DMS153 (cell line): ENCODE measurements around the gene MCF2L.
"Not testable (repeated sequence)": the region's sequence is repeated elsewhere in the genome, so short reads cannot be mapped to it uniquely, and the experiment has no call there.

Experiments used
- DNase-seq: peaks from one replicate; lab custom pipeline; 2025; lab: John Stamatoyannopoulos, UW

Gene MCF2L

DNA sequence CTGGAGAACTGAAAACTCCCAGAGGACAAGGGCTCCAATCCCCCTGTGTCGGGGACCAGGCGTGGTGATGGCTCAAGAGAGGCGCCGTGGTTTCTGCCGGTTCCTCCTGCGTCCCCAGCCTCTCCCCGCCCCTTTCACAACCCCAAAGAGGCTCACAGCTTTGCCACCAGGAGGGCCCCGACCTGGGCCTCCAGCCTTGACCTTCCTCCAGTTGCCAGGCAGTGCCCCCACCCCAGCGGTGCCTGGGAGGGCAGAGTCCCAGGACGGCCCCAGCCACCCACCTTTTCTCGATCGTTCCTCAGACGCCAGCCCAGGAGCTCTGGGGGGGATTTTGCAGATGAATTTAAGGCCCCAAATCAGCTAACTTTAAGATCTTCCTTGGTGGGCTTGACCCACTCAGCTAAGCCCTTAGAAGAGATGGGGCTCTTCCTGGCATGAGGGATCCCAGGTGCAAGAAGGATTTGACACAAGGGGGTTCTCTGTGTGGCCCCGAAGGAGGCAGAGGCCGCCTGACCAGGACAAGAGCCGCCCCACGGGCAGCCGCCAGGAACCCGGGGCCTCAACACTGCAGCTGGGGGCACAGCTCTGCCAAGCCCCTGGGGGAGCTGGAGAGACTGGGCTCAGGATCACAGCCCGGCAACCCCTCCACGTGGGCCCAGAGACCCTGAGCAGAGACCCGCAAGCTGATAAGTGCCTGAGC, 47.0 kb downstream of the MCF2L start:
- no peak for DNase-seq

DNA sequence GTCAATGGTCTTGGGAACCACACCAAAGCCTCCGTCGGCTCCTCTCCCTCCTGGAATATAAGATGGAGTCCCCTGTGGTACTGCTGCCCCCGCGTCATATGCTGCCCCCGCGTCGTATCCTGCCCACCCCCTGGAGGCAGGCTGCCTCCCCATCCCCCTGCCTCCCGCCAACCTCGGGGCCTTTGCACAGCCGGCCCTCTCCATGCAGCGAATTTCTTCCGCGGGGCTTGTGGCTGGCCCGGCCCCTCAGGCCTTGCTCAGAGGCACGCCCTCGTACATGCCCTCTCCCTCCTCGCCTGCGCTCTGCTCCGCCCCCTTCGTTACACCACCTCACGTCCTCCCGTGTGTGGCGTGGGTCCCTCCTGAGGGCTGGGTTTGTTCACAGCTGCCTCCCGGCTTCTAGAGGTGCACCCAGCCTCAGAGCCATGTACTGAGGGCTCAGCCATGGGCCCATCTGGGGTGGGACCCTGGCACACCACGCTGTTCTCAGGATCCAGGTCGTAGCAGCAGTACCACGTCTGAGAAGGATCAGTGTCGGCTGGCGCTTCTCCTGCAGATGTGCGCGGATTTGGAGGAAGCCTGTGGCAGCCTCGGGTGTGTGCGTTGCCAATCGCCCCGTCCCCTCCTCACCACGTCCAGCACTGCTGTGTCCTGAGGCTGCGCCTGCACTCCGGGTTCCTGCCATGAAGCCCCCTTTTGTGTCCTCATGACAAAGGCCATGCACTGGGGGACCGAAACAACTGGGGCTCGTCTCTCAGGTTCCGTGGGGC, 47.7 kb downstream of the MCF2L start:
- no peak for DNase-seq

GRCh38 chr13:113017506-113018215, 48.6 kb downstream of the MCF2L start:
- no peak for DNase-seq

DNA sequence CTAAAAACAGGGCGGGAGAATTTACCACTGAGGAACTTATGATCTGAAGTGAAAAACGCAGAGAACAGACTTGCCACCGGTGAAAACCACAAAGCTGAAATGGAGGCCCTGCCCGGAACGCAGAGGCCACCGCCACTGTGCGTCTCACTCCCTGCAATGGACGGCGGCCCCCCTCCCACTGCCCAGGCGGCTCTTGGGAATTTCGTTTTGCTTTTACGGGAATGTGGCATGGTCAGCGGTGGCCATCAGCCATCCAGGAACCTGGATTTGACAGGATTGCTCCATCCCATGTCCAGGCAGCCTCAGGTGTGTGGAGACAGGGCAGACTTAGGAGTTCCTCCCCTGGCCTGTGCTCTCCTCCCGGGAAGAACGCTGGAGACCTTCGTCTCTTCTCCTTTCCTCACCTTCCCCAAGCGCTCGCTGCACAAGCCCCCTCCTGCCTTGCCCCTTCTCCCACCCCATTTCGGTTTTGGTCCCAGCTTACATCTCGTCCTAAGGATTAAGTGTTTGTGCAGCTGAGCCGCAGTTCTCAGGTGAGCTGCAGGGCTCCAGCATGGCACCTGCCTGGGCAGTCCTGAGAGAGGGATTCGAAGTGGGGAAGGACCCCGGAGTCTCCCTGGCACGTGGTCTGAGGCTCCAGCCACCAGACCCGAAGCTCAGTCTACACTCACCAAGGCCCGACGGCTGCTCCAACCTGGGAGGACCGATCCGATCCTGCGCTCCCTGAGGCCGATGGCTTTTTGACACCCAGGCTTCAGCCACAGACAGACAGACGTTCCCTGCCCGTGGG, 49.9 kb downstream of the MCF2L start:
- DNase-seq: no peak

DNA sequence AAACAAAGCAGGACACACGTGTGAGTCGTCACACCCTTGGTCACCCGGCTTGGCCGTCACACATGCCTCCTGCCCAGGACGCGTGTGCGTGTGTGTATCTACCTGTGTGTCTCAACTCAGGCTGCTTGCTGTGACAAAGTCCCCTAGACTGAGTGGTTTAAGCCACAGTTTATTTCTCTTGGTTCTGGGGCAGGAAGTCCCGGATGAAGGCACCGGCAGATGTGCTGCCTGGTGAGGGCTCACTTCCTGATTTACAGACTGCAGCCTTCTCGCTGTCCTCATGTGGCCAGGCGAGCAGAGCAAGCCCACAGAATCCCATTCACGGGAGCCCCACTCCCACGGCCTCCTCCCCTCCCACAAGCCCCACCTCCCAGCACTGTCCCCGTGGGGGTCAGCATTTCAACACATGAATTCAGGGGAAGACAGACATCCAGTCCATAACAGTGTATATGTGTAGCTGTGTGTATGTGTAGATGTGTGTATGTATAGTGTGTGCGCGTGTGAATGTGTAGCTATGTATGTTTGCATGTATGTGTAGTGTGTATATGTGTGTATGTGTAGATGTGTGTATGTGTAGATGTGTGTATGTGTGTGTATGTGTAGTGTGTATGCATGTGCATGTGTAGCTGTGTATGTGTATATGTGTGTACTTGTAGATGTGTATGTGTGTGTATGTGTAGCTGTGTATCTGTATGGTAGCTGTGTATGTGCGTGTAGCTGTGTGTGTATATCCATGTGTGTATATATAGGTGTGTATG, 51.5 kb downstream of the MCF2L start:
- no peak for DNase-seq

DNA sequence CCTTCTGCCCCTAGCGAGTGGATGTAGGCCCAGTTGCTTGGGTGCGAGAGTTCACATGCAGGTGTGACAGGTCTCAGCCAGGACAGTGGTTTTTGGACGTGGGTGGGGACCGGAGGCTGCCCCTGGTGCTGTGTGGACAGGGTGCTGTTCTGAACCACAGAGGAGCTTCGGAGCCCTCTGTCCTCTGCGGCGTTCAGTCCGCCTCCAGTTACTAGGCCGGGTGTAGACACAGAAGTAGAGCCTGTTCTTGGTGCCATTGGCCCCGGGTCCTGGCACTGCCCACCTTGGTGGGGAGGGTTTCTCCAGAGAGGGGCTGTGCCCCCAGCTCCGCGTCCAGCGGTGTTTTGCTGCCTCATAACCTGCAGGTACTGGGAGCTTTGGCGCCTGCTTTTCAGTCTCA, 52.4 kb downstream of the MCF2L start:
- no peak for DNase-seq

GRCh38 chr13:113021811-113022210, 52.8 kb downstream of the MCF2L start:
- DNase-seq: no peak

GRCh38 chr13:113022391-113022744, 53.4 kb downstream of the MCF2L start:
- no peak for DNase-seq

GRCh38 chr13:113022745-113023574, 53.9 kb downstream of the MCF2L start:
- no peak for DNase-seq

DNA sequence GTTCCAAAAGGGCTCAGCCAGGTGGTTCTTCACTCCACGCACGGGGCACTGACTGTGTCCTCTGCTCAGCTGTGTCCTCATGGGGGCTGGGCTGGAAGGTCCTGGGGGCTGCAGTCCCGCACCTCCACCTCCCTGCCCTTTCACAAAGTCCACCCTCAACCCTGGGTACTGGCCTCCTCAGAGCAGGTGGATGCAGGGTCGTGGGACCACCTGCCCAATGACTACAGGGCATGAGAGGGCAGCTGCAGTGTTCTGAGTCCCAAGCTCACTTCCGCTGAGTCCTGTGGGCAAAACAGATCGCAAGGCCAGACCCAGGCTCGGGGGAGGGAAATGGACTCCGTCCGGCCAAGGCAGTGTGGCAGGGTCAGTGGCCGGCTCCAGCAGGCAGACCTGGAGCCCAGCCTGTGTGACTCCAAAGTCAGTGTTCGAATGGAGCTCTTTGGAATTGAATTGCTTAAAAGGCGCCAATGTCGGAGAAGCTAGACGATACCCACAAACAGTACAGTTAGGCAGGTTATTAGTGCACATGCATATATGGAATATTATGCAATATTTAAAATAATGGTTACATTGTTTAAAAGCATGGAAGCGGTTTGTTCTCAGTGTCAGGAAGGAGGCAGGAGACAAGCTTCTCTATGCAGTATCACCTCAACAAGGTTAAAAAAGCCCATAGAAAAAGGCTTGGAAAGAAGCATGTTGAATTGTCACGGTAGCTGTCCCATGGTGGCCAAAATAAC, 54.8 kb downstream of the MCF2L start:
- no peak for DNase-seq

GRCh38 chr13:113024466-113024865, 55.5 kb downstream of the MCF2L start:
- no peak for DNase-seq

DNA sequence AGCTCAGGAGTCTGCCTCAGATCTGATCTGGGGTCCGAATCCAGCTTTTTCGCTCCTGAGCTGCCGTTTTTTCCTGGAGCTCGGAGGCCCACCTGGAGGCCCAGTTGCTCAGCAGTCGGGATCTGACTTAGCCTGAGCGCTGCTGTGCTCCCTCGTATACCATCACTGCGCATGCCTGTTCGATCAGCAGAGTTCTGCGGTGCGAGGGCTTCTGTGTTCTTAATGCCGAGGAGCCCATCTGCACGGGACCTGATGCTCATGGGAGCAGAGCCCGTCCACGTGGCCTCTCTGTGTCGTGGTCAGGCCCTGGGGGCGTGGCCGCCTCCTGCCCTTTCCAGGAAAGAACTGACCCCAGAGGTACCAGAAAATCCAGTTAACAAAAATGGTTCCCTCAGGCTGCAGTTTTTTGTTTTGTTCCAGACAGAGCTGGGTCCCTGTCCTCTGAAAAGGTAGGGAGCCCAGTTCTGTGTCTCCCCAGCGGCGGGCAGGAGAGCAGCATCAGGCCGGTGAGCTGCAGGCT, 57.4 kb downstream of the MCF2L start:
- no peak for DNase-seq

GRCh38 chr13:113027095-113027494, 58.1 kb downstream of the MCF2L start:
- DNase-seq: no peak

GRCh38 chr13:113027566-113027965, 58.6 kb downstream of the MCF2L start:
- DNase-seq: no peak

DNA sequence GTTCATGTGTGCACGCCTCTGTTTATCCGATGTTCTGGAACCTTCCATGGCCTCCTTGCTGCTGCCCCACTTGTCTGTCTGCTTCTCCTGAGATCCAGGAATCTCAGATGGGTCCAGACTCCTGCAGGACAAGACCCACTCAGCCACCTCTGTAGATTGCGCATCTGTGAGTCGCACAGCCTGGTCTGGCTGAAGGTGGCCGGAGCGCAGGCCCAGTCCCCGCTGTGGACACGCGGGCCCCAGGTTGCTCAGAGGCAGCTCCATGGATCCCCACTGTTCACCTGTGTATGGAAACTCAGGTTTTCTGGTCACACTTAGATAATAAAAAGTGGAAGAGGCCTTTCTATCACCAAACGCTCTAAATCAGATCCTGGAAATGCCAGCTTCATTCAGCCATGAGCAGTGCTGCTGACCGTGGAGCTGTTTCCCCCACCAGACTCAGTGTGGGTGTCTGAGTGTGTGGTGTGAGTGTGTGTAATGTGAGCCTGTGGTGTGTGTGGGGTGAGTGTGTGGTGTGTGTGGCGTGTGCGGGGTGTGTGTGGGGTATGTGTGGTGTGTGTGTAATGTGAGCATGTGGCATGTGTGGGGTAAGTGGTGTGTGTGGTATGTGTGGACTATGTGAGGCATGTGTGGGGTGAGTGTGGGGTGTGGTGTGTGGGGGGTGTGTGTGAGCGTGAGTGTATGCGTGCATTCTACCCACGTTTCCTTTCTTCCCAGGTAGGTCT, 59.5 kb downstream of the MCF2L start:
- DNase-seq: no peak

DNA sequence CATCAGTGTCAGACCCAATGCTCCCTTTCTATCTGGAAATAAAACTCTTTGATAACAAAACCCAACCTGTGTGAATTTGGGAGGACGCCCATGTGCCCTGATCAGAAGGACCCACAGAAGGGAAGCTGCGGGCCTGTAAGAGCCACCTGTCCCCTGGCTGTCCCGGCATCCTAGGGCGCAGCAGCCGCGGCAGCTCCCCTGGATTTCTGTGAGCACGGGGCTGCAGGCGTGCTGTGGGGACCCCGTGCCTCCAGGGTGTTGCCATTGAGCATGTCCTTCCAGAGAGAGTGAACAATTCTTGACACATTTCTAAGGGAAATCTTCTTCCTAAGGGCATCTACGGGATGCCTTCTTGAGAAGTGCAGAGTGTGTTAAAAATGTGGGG, 60.0 kb downstream of the MCF2L start:
- DNase-seq: no peak

DNA sequence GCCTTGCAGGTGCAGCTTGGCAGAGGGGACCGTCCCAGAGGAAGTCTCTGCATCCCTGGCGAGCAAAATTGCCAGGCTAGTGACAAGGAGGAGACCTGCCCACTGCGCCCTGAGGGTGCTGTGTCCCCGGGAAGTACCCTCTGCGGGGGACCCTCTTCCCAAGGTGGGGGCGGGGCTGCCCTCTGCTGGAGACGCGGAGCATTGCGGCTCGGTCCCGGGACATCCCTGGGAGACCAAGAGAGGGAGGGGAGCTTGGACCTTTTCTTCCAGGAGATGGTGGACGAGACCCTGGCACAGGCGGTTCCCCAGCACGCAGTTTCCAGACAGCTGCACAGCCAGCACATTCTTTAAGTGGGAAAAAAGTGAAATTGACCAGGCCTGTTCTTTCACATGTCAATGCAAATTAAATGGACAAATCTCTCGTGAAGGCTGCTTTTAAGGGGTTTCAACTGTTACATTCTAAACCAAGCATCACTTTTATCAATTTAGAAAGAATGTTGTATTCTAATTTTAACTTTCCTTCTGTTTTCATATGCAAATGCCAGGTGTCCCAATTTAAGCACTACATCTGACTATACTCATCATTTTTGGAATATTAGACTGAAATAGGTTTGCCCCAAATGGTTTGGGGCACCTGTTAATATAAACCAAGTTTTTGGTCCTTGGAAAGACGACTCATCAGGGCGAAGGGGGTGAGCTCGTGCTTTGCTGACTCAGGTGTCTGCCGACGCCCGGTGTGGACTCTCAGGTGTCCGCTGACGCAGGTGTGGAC, 60.7 kb downstream of the MCF2L start:
- peak; percentile 7 for DNase-seq

GRCh38 chr13:113030259-113030640, 61.2 kb downstream of the MCF2L start:
- not testable (repeated sequence) for DNase-seq
